ENCODE measurements around the gene LANCL2. TPM values are rescaled to one million over a fixed set of nuclear protein-coding genes. Genes with fewer than 3 reads are reported as not detected.
A peak's percentile ranks its signal among the peaks of the same experiment; 100 is the strongest.

LANCL2 gene
- total RNA-seq, 1 experiment from 2014 or later: 22.8 TPM

- Histone ChIP-seq H3K36me3 (peaks cover 19% of the 10 kb centered on the region), H3K4me1 (replicated peaks) (peaks cover 52% of the 10 kb centered on the region), H3K9me3 (replicated peaks) (no peaks in the 10 kb centered on the region), H3K27me3 (replicated peaks) (no peaks in the 10 kb centered on the region), H3K4me3 (no peak overlapping the region), H3K27ac (peak overlapping the region; percentile 60)
- no peak for DNase-seq (ENCODE audit: low read depth in 1 of 2, low spot score in 2 of 2)
Measured at GRCh38 chr7:55478700-55479099, 113.6 kb downstream of the LANCL2 start.

GRCh38 chr7:55481155-55481554 lies 116.0 kb downstream of the LANCL2 start:
- Histone ChIP-seq H3K9me3 (replicated peaks) (no peaks in the 10 kb centered on the region), H3K27ac (no peak overlapping the region), H3K36me3 (peaks cover 22% of the 10 kb centered on the region), H3K4me1 (replicated peaks) (peaks cover 34% of the 10 kb centered on the region), H3K4me3 (no peak overlapping the region), H3K27me3 (replicated peaks) (no peaks in the 10 kb centered on the region)
- peak in 1 of 2 experiments; percentile 20 for DNase-seq (ENCODE audit: low read depth in 1 of 2, low spot score in 2 of 2)

GRCh38 chr7:55483046-55483445 lies 117.9 kb downstream of the LANCL2 start:
- H3K27me3 ChIP-seq (replicated peaks): no peaks in the 10 kb centered on the region
- DNase-seq (ENCODE audit: low read depth in 1 of 2, low spot score in 2 of 2): peak in 1 of 2 experiments; percentile 16
- H3K36me3 ChIP-seq: peaks cover 20% of the 10 kb centered on the region
- H3K4me3 ChIP-seq: no peak overlapping the region
- peaks cover 16% of the 10 kb centered on the region for H3K4me1 ChIP-seq (replicated peaks)
- no peaks in the 10 kb centered on the region for H3K9me3 ChIP-seq (replicated peaks)
- H3K27ac ChIP-seq: no peak overlapping the region

Other genes starting within 250 kb of the LANCL2 start
- gene VOPP1, start 207.2 kb downstream of the LANCL2 start, total RNA-seq (2014; rRNA removed; shearing (Covaris generic)): 88.2 and 107 TPM in 2 replicates

Data from SJSA1 (cell line).